Left ventricle myocardium superior (tissue), 1 donor: Measurements from ENCODE around the gene PML. TPM values are rescaled to one million over a fixed set of nuclear protein-coding genes. Genes with fewer than 3 reads are reported as not detected.
A peak's percentile ranks its signal among the peaks of the same experiment; 100 is the strongest.
"Not testable (repeated sequence)": the region's sequence is repeated elsewhere in the genome, so short reads cannot be mapped to it uniquely, and the experiment has no call there.

Experiments
- ATAC-seq: fragments of 200-7000 bp; cut with Tn5 transposase; one replicate; pipeline ENCODE4 v1.9.1; 2020; ENCODE audit warnings: mild to moderate bottlenecking, moderate library complexity
- DNase-seq: peaks from one replicate; pipeline ENCODE4 v3.0.0-alpha.2; 2020
- intact Hi-C: fragments of 100-400 bp; cut with micrococcal nuclease; formaldehyde crosslinking; loops from one replicate; pipeline ENCODE4 v1.11.0; 2022
- total RNA-seq: library from RNA; stranded (reverse); fragmentation: NEBNext Ultra II Directional; extraction: Animal tissue kit (Norgen Biotek cat#: 25700); gene quantifications from one replicate; pipeline ENCODE4 v1.2.1, GENCODE V29; 2021
- donor health status: DM: no; HTN: yes; CAD: no; lungs with severe emphysema.

PML gene
- total RNA-seq, 1 donor from 2014 or later, result 20.8 TPM

- peak; percentile 73 for DNase-seq
- ATAC-seq, result peak; percentile 84
- intact Hi-C loops, result not testable (repeated sequence)
Measured at GRCh38 chr15:74065684-74066411, 71.3 kb downstream of the PML start.

DNA sequence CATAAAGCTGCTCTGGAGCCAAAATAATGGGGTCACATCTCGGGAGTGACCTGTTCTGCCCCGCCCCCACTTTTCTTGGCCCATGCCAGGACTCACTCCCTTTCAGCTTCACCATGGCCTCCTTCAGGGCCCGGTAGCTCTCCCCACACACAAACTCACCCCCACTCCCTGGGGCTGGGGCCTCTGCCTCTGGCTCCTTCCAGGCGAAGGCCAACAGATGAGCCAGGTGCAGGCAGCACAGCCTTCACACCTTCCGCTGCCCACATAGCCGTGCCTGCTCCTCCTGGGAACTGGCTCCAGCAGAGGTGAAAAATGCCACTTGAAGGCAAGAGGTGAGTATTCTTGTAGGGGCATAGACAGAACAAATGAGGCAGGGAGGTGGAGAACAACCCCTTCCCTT is 77.1 kb downstream of the PML start:
- DNase-seq, ATAC-seq, intact Hi-C loops: not testable (repeated sequence)

DNA sequence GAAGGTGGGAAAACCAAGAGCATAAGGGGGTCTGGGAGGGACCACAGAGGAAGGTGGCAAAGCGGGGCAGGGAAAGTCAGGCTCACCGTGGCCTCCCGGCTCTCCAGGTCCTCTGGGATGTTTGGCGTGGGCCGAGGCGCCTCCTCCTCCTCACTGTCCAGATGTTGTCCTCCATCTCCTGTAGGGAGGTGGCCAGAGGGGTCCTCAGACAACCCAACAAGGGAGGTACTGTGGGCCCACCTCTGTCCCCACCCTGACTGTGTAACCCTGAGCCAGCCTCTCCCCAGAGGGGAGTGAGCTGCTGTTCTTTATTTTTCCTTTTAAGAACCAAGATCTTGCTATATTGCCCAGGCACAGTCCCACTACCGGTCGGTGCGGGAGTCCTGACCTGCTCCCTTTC is 77.6 kb downstream of the PML start:
- ATAC-seq, DNase-seq, intact Hi-C loops: not testable (repeated sequence)

- ATAC-seq, intact Hi-C loops: not testable (repeated sequence)
Measured at GRCh38 chr15:74072614-74073337, 78.3 kb downstream of the PML start.

DNA sequence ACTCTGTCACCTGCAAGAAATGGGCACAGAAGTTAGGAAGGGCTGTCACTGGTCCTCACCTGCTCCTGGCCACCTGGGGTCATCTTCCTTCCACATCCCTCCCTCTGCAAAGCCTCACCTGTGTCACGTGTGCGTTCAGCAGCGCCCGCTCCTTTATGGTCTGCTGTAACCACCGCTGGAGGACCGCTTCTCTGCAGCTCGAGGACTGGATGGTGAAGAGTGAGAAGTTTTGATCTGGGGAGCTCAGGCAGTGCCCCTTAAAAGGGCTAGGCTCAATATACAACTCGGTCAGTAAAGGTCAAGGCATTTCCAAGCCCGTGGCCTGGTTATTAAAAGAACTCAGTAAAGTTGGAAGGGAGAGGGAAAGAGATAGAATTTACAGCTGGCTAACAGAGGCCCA is 81.3 kb downstream of the PML start:
- DNase-seq, intact Hi-C loops, ATAC-seq: not testable (repeated sequence)

More at GRCh38 chr15:74072614-74073337, 78.3 kb downstream of the PML start:
- peak; percentile 56 for DNase-seq

DNA sequence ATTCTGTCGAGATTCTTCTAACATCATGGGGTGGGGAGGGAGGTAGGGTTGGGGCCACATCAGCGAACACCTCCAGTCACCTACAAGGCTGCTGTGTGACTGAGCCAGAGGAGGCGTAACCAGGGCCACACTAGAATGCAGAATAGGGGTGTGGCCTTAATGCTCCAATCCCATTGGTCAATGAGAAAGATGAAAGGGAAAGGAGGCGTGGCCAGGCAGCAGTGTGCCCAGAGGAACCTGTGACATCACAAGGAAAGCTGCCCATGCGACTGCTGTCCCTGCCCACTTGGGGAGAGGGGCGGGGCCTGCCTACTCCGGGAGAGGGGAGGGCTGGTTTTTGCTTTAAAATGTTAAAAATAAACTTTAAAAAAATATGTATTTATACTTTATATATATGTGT is 87.9 kb downstream of the PML start, which contains the start of gene GOLGA6A:
GOLGA6A (minus strand) TSS at position 101 of the 400 bp plus-strand sequence; CDS start at position 60, 41 bp downstream.
- DNase-seq, intact Hi-C loops, ATAC-seq: not testable (repeated sequence)

- intact Hi-C loops, ATAC-seq: not testable (repeated sequence)
Measured at GRCh38 chr15:74094567-74094966, 100.1 kb downstream of the PML start.

GRCh38 chr15:74095610-74096009 is 101.1 kb downstream of the PML start:
- DNase-seq, ATAC-seq, intact Hi-C loops: not testable (repeated sequence)

More at GRCh38 chr15:74094567-74094966, 100.1 kb downstream of the PML start:
- DNase-seq, result not testable (repeated sequence)

DNA sequence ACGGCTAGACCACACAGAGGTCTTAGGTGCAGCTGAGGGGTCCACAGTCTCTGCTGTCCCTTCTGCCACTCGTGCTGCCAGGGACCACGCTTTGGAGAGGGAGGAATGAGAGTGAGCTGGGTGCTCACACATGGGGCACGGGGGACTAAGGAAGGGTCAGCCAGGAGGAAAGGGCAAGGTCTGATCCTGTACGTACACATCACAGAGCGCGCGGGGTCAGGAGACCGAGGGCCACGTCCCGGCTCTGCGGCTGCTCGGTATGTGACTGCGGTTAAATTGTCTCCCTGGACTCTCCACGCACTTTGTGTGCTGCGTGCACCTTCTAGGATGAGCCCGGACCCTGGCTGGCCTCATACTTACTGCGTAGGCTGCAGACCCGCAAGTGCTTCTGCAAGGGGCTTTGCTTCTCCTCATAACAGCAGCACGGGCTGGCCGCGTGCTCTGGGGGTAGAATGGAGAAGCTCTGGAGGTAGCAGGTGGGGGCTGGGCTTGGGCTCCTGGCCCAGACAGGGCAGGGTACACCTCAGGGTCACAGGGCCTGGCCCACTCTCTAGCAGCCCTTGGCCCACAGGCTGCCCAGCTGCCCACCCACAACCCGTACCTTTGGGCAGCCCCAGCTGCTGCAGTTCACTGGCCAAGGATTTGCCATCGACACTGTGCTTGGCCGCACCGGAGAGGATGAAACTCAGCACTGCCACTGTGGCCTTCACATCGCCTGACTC is 102.4 kb downstream of the PML start:
- DNase-seq, ATAC-seq, intact Hi-C loops: not testable (repeated sequence)

Other genes starting within 250 kb of the PML start
- 168 TPM for gene INSYN1, start 241.4 kb upstream of the PML start, total RNA-seq
- gene TBC1D21, start 121.2 kb upstream of the PML start, total RNA-seq, result not detected
- 12.9 TPM for gene LOXL1, start 68.3 kb upstream of the PML start, total RNA-seq
- 26.9 TPM for gene STOML1, start 2.4 kb upstream of the PML start, total RNA-seq
- gene GOLGA6A, start 87.8 kb downstream of the PML start, total RNA-seq, result not detected
- 2.2 TPM for gene ISLR2, start 135.9 kb downstream of the PML start, total RNA-seq
- gene ISLR, start 179.0 kb downstream of the PML start, total RNA-seq, result 11.1 TPM
- not detected for gene STRA6, start 208.1 kb downstream of the PML start, total RNA-seq
- not detected for gene CCDC33, start 241.6 kb downstream of the PML start, total RNA-seq